ENCODE data around the gene CAND2.

Gene CAND2

DNA sequence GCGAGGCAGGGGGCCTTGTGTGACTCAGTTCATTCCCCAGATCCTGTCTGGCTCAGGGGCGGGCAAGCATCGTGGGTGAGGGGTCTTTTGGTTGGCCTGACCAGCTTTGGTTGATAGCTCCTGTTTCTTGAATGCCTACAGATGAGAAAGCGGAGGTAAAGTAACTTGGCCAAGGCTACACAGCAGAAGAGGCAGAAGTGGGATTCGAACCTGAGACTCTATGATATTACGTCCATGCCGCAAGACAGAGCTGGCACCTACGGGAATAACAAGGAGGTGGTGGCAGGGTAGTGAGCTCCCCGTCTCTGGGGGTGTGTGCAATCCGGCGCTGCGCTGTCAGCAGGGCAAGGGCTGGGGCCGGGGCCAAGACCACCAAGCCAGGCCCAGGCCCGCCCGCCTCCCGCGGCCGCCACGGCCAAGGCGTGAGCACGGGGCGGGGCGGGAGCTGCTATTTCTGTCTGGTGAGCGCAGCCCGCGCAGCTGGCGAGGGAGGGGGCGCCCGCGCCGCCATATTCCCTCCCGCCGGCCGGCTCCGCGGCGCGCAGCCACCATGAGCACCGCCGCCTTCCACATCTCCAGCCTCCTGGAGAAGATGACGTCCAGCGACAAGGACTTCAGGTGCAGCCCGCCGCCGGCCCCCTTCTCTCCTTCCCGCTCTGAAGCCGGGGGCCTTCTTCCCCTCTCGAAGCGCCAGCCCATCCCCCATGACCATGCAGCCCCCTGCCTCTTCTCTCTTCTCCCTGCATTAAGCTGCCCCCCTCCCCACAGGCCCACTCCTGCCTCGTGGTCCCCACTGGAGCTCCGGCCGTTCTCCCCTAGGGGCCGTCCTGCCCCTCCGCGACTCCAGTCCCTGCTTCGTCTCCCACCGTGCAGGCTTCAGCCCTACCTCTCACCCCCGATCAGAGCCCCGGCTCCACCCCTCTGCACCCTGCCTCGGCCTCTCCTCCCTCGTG is at the start of gene CAND2:
TSS of gene CAND2 (plus strand) at position 510 of the 953 bp plus-strand sequence. CDS start at position 551, 41 bp downstream.
- peak; percentile 89 for DNase-seq

- no peak for DNase-seq
These were observed 48.0 kb upstream of the CAND2 start for GRCh38 chr3:12748477-12748876.

- DNase-seq = no peak
These were observed 46.3 kb upstream of the CAND2 start for GRCh38 chr3:12750223-12750622.

GRCh38 chr3:12750658-12751071 is 45.8 kb upstream of the CAND2 start:
- DNase-seq = no peak

- no peak for DNase-seq
These were observed 44.9 kb upstream of the CAND2 start for GRCh38 chr3:12751571-12751970.

GRCh38 chr3:12752102-12752501 is 44.4 kb upstream of the CAND2 start:
- no peak for DNase-seq

DNA sequence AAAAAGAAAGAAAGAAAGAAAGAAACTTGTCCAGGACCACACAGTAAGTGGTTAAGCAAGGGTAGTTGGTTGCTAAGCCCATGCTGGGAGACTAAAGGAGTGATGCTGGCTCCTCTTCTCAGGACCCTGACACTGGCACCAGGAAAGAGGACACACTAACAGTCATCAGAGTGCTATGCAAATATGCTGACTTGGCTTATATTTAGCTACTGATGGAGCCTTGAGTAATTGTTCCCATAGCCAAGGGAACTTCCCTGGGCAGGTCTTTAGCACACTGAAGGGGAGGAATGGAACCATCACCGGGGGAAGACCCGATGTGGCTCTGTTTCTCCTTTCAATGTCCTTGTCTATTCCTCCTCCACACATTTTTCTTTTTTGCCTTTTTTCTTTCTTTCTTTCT is 43.7 kb upstream of the CAND2 start:
- no peak for DNase-seq

DNA sequence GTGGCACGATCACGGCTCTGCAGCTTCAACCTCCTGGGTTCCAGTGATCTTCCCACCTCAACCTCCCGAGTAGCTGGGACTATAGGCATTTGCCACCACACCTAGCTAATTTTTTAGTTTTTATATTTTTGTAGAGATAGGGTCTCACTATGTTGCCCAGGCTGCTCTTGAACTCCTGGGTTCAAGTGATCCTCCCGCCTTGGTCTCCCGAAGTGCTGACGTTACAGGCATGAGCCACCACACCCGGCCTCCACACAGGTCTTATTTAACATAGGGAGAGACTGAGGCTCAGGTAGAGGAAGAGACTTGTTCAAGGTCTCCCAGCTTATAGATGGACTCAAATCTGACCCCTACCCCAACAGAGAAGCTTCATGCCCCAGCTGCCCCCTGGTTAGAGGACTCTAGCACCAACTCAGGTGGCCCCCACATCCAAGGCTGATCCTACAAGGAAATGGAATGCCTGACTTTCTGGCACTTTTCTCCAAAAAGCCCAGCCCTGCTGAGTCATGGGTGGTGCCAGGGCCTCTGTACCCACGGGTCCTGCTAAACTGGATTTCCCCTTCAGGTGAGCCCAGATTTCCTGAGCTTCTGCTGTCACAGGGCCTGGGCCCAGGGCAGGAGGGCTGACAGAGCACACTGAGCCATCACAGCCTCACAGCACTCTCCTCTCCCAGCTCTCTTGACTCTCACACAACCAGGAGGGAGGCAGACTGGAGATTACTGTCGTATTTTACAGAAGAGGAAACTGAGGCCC is 43.0 kb upstream of the CAND2 start:
- no peak for DNase-seq

- DNase-seq = no peak
These were observed 42.2 kb upstream of the CAND2 start for GRCh38 chr3:12754313-12754712.

DNA sequence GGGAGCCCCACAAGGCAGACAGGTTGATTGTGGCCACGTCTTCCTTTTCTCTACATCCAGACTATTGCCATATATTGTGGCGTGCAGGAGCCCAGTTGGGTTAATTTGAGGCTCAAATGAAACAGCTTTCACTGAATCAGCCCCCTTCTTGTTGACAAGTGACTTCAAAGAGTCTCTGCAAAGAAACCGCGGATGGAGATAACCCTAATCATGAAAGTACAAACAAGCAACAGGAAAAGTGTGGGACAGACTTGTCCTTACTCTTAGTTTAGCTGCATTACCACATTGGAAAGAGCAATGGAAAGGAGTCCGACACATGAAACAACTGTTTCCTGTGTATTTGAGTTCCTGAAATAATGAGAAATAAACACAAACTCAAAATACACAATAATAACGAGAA is 40.7 kb upstream of the CAND2 start:
- DNase-seq = no peak

DNA sequence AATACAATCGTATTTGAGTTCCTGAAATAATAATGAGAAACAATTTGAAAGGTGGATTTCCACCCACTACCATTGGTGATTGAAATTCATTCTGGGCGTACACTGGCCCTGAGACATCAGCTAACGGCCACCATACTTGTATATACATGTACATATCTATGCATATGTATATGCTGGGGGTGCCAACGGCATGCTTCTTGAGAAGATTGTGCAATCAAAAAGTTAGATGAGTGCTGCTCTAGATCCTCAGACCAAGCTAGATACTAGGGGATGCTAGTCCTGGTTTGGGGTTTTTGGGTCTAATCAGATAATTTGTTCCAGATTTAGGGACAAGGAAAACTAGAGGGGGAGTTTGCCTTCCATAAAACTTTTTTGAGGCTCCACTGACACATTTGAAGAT is 40.3 kb upstream of the CAND2 start:
- DNase-seq = no peak

DNA sequence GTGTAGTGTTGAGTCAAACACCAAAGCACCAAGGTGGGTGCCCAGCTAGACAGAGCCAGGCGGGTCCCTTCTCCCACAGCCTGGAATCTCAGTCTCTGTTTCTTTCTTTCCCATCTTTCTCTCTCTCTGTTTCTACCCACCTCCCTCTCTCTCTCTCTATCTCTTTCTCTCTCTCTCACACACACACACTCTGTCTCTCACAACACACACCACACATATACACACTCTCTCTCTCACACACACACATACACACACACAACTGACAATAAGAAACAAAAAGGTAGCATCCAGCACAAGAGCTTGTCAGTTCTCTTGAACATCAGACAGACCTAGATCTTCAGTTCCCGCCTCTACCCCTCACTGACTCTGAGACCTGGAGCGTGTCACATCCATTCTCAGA is 39.8 kb upstream of the CAND2 start:
- DNase-seq = no peak

DNA sequence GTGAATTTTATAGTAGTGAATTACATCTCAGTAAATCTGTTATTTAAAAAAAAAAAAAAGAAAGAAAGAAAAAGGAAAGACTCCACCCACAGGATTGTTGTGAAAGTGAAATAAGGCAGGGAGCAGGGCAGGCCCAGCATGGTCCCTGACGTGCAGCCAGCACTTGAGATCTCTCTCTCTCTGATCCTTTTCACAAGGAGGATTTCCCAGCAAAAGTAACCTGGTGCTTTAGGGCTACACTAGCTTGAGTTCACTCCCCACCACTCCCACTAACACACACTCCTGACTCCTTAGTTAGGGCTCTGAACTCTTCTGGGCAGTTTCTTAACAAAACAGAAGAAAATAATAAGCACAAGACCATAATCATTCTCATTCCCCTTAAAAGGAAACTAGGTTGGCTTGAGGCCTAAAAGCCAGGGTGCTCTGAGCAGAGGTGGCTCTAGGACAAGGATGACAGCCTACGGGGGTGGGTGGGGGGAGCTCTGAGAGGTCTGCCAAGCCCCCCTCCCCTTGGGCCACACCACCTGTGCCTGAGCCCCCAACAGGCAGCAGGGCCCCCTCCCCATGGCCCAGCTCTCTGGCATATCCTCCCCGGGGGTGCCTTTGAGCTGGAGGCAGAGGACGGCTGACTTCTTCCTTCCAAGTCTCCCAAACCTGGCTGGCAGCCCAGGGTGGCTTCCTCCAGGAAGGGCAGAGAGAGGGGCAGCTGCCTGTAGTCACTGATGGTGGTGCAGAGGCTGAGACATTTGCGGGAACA is 38.3 kb upstream of the CAND2 start:
- peak; percentile 37 for DNase-seq

DNA sequence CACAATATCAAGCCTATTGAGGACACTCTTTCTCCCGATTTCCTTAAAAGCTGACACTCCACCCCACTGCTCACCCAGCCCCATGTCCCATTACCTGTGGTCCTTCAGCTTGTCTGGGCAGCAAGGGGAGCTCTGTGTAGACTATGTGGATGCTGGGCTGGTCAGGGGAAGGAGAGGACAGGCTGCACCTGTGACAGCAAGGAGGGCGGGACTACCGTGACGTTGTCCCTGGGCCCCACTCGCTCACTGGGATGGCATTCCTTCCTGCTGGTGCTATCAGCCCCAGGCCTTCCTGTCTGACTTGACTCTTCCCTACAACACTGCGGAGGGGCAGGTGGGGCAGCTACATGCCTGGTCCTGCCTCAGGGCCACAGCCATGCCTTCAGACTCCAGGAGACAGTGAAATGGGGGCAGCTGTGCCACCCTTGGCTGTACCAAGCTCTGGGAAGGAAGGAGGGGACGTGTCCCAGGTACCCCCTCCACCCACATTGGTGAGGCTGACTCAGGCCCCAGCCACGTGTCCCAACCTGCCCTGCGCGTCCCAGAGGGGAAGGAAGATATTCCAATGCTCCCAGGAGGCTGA is 37.3 kb upstream of the CAND2 start, which contains the start of gene TMEM40:
TSS of gene TMEM40 (minus strand) at position 163 of the 583 bp plus-strand sequence. CDS start 9,427 bp downstream, outside the sequence.
- no peak for DNase-seq

DNA sequence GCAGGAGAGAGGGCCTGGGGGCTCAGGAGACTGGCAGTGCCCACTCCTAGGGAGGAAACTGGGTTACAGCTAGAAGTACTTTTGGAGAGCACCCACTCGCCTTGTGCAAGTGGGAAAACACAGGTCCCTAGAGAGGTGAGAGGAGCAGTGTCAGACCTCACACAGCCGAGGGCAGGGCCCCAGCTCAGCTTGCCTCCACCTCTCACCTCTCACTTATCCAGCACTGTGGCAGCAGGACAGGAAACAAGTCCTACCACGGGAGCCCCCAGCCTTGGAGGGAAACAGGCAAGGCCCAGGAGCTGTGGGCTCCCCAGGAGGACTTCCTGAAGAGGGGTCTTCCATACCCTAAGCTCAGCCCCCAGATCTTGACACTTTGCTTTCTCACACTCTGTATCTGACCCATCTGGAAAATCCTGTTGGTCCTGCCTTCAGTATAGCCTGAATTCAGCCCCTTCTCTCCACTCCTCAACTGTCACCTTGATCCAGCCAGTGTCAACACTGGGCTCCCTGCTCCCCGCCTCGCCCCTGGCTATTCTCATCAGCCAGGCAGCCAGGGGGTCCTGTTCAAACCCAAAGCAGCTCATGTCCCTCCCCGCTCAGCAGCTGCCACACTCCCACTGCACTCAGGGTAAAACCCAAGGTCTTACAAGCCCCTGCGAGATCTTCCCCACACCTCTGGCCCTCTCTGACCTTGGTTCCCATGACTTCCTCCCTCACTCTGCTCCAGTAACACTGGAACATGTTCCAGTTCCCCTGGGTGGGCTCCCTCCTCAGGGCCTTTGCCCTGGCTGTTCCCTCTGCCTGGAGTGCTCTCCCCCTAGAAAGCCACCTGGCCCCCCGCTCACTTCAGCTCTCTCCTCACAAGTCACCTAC is 36.6 kb upstream of the CAND2 start:
- DNase-seq = no peak

GRCh38 chr3:12764171-12764776 is 32.2 kb upstream of the CAND2 start:
- DNase-seq = no peak

DNA sequence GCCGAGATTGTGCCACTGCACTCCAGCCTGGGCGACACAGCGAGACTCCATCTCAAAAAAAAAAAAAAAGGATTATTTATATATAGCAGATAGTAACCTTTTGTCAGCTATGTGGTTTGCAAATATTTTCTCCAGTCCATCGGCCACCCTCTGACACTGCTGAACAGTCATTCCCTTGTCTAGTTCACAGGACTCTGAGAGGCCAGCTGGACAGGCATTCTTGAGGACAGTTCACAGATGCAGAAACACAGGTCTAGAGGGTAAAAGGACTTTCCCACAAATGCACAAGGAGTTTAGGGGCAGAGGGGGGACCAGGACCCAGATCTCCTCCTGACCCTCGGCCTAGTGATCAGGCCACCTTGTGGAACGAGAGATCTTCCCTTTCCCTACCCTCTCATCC is 29.9 kb upstream of the CAND2 start:
- DNase-seq = no peak

DNA sequence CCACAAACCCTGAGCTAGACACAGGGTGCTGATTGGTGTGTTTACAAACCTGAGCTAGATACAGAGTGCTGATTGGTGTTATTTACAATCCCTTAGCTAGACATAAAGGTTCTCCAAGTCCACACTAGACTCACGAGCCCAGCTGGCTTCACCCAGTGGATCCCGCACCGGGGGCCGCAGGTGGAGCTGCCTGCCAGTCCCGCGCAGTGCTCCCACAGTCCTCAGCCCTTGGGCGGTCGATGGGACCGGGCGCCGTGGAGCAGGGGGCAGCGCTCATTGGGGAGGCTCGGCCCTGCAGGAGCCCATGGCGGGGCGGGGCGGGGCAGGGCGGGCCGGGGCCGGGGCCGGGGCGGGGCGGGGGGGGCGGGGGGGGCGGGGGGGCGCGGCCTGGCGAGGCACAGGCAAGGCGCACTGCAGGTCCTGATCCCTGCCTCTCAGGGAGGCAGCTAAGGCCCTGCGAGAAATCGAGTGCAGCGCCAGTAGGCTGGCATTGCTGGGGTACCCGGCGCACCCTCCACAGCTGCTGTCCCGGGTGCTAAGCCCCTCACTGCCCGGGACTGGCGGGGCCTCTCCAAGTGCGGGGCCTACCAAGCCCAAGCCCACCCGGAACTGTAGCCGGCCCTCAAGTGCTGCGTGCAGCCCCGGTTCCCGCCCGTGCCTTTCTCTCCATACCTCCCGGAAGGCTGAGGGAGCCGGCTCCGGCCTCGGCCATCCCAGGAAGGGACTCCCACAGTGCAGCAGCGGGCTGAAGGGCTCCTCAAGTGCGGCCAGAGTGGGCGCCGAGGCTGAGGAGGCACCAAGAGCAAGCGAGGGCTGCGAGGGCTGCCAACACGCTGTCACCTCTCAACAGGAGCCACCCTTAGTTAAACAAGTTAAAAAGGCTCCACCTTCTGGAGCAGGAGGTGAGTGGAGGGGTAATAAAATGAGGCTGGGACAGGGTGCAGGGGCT is 27.6 kb upstream of the CAND2 start:
- no peak for DNase-seq

DNA sequence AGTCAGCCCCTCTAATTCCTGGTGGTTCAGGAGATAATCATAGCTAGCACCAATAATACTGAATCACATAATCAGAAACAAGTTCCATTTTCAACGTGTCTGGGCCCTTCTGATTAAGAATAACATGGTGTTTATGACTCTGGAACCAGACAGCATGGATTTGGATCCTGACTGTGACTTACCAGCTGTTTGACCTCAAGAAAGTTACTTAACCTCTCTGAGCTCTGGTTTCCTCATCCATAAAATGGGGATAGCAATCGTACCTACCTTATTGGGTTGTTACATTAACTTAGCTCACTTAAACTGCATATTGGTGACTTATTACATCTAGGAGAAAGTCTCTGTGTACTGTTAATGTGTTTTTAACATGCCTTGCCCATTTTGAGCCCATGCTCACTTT is 26.7 kb upstream of the CAND2 start:
- no peak for DNase-seq

GRCh38 chr3:12771236-12771635 is 25.2 kb upstream of the CAND2 start:
- no peak for DNase-seq

Measured in right hindlimb (tissue), 1 donor.